ENCODE measurements around the gene DISP2. TPM values are rescaled to one million over a fixed set of nuclear protein-coding genes. Genes with fewer than 3 reads are reported as not detected.

DISP2 gene
- total and polyA plus RNA-seq, 9 of the 15 experiments (the other 6 are each of a cell fraction or from before 2014, with no cell fraction given) = 0.06 to 0.89 (median 0.15) TPM; not detected in 1

GRCh38 chr15:40427188-40427587 lies 69.2 kb downstream of the DISP2 start (continued):
- TF ChIP-seq USF1 (CRISPR knock-in tag; IDR thresholded peaks at IDR 0.05) (no peak), NCOA1 (IDR thresholded peaks at IDR 0.05; ENCODE audit: low read depth) (peak; percentile 21; the same call in 1 of the 2 replicates), E2F3 (CRISPR knock-in tag; IDR thresholded peaks at IDR 0.05) (no peak), ZNF57 (CRISPR knock-in tag; IDR thresholded peaks at IDR 0.05) (no peak), TAF7 (tag; IDR thresholded peaks at IDR 0.05) (no peak), MBD1 (CRISPR knock-in tag; IDR thresholded peaks at IDR 0.05) (no peak), PURB (CRISPR knock-in tag; IDR thresholded peaks at IDR 0.05; ENCODE audit: low read depth) (no peak), ZNF77 (CRISPR knock-in tag; IDR thresholded peaks at IDR 0.05) (no peak), GABPB1 (CRISPR knock-in tag; IDR thresholded peaks at IDR 0.05) (no peak), ZNF212 (CRISPR knock-in tag; IDR thresholded peaks at IDR 0.05) (no peak), ZKSCAN3 (CRISPR knock-in tag; IDR thresholded peaks at IDR 0.05) (no peak), MIER1 (IDR thresholded peaks at IDR 0.05; ENCODE audit: low read depth) (no peak), TCFL5 (CRISPR knock-in tag; conservative IDR thresholded peaks at IDR 0.05) (no peak), MAX (CRISPR knock-in tag; IDR thresholded peaks at IDR 0.05) (peak; percentile 82), SRSF7 (optimal IDR thresholded peaks at IDR 0.05; ENCODE audit: low read depth, low read length) (no peak), KLF6 (CRISPR knock-in tag; IDR thresholded peaks at IDR 0.05; ENCODE audit: borderline replicate concordance) (no peak), DNMT1 (IDR thresholded peaks at IDR 0.05) (no peak), SLC30A9 (CRISPR knock-in tag; IDR thresholded peaks at IDR 0.05) (no peak), MCM3 (IDR thresholded peaks at IDR 0.05) (no peak), ZNF395 (CRISPR knock-in tag; IDR thresholded peaks at IDR 0.05) (no peak)

Measured in K562 (cell line).